HG02571 (cell line): ENCODE results near the gene CLEC10A.
"Not testable (repeated sequence)": the region's sequence is repeated elsewhere in the genome, so short reads cannot be mapped to it uniquely, and the experiment has no call there.

Experiments used
- ATAC-seq: cut with Tn5 transposase; IDR thresholded peaks from one replicate; pipeline ENCODE4 v1.9.1; 2021; ENCODE audit warnings: mild to moderate bottlenecking, moderate library complexity; ENCODE audit not compliant: unreplicated experiment

The CLEC10A gene

GRCh38 chr17:7079581-7080455 is at the start of gene CLEC10A:
TSS of gene CLEC10A (minus strand) at chr17:7080251. CDS start at chr17:7078812, 1,439 bp downstream.
- no peak for ATAC-seq

GRCh38 chr17:7129311-7129710 is 49.3 kb upstream of the CLEC10A start:
- ATAC-seq, result no peak

- ATAC-seq, result no peak
Observed at GRCh38 chr17:7128160-7128559, 48.1 kb upstream of the CLEC10A start.

- ATAC-seq, result not testable (repeated sequence)
Observed at GRCh38 chr17:7127501-7127900, 47.5 kb upstream of the CLEC10A start.

GRCh38 chr17:7126386-7126785 is 46.3 kb upstream of the CLEC10A start:
- ATAC-seq, result not testable (repeated sequence)

- no peak for ATAC-seq
Observed at GRCh38 chr17:7124923-7125322, 44.9 kb upstream of the CLEC10A start.

- ATAC-seq, result no peak
Observed at GRCh38 chr17:7123844-7124243, 43.8 kb upstream of the CLEC10A start.

GRCh38 chr17:7122381-7122780 is 42.3 kb upstream of the CLEC10A start:
- ATAC-seq, result no peak

- ATAC-seq, result not testable (repeated sequence)
Observed at GRCh38 chr17:7120635-7121034, 40.6 kb upstream of the CLEC10A start.

- no peak for ATAC-seq
Observed at GRCh38 chr17:7120123-7120522, 40.1 kb upstream of the CLEC10A start.

- ATAC-seq, result no peak
Observed at GRCh38 chr17:7119314-7119713, 39.3 kb upstream of the CLEC10A start.

- no peak for ATAC-seq
Observed at GRCh38 chr17:7114875-7115614, 35.0 kb upstream of the CLEC10A start.

- ATAC-seq, result no peak
Observed at GRCh38 chr17:7114241-7114874, 34.3 kb upstream of the CLEC10A start, which contains the start of gene ASGR2. TSS of gene ASGR2 (minus strand) at chr17:7114822. CDS start at chr17:7114240, 582 bp downstream.

- ATAC-seq, result no peak
Observed at GRCh38 chr17:7113273-7114071, 33.4 kb upstream of the CLEC10A start.

GRCh38 chr17:7112510-7113108 is 32.6 kb upstream of the CLEC10A start:
- ATAC-seq, result no peak

GRCh38 chr17:7111784-7112509 is 31.9 kb upstream of the CLEC10A start:
- ATAC-seq, result no peak

- ATAC-seq, result no peak
Observed at GRCh38 chr17:7110617-7111306, 30.7 kb upstream of the CLEC10A start.

- no peak for ATAC-seq
Observed at GRCh38 chr17:7109461-7110322, 29.6 kb upstream of the CLEC10A start.
